Spleen (tissue), 3 donors: ENCODE measurements around the gene TNS2.

Experiments
- POLR2A ChIP-seq, 3 donors: fragments of 450-650 bp; IDR thresholded peaks; one replicate each; pipeline ENCODE4 v1.5.1; 2017; ENCODE audit warnings: antibody characterized with exemption in 3 of 3, mild to moderate bottlenecking in 1 of 3
- POLR2AphosphoS5 ChIP-seq, 3 donors: sonication (generic); formaldehyde crosslinking; IDR thresholded peaks; one replicate each; pipeline ENCODE4 v1.5.1; 2017; ENCODE audit warnings: antibody characterized with exemption in 3 of 3

DNA sequence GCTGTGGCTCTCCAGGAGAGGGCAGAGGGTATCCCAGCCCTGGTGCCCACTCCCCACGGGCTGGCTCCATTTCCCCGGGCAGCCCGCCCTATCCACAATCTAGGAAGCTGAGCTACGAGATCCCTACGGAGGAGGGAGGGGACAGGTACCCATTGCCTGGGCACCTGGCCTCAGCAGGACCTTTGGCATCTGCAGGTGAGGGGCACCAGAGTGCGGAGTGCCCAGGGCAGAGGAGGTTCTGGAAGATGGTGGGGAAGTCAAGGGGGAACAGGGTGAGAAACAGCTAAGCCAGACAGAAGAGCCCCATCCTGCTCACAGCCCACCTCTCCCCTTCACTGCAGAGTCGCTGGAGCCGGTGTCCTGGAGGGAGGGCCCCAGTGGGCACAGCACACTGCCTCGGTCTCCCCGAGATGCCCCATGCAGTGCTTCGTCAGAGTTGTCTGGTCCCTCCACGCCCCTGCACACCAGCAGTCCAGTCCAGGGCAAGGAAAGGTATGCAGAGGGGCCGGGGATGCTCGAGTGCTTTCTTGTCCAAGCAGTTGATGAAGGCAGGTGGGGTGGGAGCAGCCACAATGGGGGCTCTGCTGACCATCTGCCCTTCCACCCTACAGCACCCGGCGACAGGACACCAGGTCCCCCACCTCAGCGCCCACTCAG is 10.3 kb downstream of the TNS2 start:
- TF ChIP-seq POLR2AphosphoS5 (IDR thresholded peaks at IDR 0.05) (peak in 2 of 3 donors; percentile 5 to 21), POLR2A (IDR thresholded peaks at IDR 0.05) (no peak)
